CD4-positive, alpha-beta T cell treated with Interferon gamma for 1 hour (primary cell): ENCODE measurements around the gene RCOR1.

Source experiments
- DNase-seq: peaks from one replicate; pipeline ENCODE4 v3.0.0-alpha.2; 2020

The RCOR1 gene

DNA sequence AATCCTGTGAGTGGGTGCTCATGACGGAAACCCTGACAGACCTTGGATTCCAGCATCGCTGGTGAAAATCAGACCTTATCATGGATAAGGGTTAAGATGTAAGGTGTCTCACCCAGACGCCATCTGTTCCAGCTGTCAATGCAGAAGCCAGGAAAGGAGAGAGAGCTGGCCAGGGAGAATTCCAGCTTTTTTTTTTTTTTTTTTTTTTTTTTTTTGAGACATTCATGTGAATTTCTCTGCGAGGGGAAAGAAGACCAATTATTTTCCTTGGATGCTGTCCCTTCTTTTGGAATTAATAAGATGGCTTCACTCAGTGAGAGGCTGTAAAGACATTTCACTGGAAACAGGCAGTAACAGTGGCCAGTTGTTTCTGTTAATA is 186.6 kb downstream of the RCOR1 start:
- DNase-seq = no peak

DNA sequence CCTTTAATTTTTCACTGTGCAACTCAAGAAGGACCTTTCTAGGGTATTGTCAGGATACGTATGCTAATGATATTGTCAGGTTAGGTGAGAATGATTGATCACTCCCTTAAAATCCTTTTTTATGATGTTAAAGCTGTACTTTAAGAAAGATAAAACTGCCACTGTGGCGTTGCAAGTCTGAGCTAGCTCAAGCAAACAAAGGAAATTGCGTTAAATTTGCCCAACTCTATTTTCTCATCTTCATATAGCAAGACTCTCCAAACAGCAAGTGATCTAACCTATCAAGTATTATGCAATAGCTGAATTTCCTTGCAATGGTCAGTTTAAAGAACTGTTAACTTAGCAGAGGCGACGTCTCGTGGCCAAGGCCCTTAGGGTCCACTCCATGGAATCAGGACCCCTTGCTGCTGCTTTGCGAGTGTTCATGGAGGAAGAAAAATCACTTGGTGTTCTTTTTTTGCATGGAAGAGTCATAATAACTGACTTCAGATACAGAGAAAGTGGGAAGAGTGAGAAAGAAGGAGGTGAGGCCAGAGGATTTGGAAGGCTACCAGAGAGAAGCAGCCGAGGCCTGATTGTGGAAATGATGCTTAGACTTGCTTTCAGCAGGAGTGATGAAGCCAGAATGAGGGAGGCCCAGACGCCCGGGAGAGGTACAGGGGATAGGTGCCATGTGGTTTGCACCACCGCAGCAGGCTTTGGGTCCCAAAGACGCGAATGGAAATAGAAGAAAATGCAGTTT is 187.3 kb downstream of the RCOR1 start:
- no peak for DNase-seq
